Activated T-cell treated with anti-CD3 and anti-CD28 coated beads, Interleukin-2, amount 50 U/mL, for 4 hours (primary cell): ENCODE results near the gene A4GNT. TPM values are rescaled to one million over a fixed set of nuclear protein-coding genes. Genes with fewer than 3 reads are reported as not detected.

Source experiments
- ATAC-seq, 2 donors: fragments of 200-7000 bp; cut with Tn5 transposase; one replicate each; pipeline ENCODE4 v1.10.0; 2021
- DNase-seq: peaks from one replicate; pipeline ENCODE4 v3.0.0-alpha.2; 2020
- H3K27me3 Mint-ChIP-seq: one replicate; pipeline ENCODE4 v1.8.0; 2021; ENCODE audit warnings: low read depth, mixed read lengths
- H3K36me3 Mint-ChIP-seq: one replicate; pipeline ENCODE4 v1.8.0; 2022; ENCODE audit warnings: mixed read lengths; ENCODE audit not compliant: insufficient read depth
- H3K4me1 Mint-ChIP-seq: one replicate; pipeline ENCODE4 v1.8.0; 2021; ENCODE audit warnings: low read depth, mixed read lengths
- H3K4me3 Mint-ChIP-seq: one replicate; pipeline ENCODE4 v1.8.0; 2021; ENCODE audit warnings: mild to moderate bottlenecking, moderate library complexity, mixed read lengths
- H3K9me3 Mint-ChIP-seq: one replicate; pipeline ENCODE4 v1.8.0; 2021; ENCODE audit warnings: mixed read lengths
- total RNA-seq, 3 donors: library from RNA; stranded (reverse); gene quantifications; one replicate each; pipeline ENCODE4 v1.2.1, GENCODE V29; 2021

A4GNT gene
- total RNA-seq, 3 donors from 2014 or later, result not detected

DNA sequence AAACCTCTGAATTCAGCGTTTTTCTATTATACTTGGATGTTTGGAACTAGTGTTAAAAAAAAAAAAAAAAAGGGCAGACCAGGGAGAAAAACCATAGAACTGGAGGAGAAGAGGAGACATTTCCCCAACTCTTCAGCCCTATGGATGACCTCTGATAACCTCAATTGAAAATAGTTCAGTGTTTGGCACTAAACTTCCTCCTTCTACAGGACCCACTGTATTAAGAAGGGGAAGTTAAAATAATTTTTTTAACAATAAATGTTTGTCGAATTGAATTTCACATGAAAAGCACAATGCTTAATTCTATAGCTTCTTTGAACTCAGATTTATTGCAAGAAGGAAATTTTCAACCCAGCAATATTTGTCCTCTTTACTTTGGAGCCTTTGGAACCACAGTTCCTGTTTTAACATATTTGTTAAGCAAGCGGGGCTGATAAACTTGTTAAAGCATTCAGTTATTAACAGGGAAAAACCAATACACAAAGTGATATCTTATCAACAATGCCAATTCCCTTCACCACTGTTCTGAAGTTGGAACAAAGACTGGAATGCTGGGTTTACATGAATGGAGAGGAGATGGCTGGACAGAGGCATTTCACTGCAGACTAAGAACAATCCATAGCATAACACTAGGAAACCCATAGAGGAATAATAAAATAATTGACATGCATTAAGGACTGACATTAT is 3.1 kb upstream of the A4GNT start:
- H3K4me1 Mint-ChIP-seq, result no peaks in the 10 kb centered on the region
- no peak overlapping the region for H3K4me3 Mint-ChIP-seq
- DNase-seq, result no peak
- H3K27me3 Mint-ChIP-seq, result peaks cover 9% of the 10 kb centered on the region
- no peaks in the 10 kb centered on the region for H3K9me3 Mint-ChIP-seq
- no peak for ATAC-seq
- H3K36me3 Mint-ChIP-seq, result no peaks in the 10 kb centered on the region

DNA sequence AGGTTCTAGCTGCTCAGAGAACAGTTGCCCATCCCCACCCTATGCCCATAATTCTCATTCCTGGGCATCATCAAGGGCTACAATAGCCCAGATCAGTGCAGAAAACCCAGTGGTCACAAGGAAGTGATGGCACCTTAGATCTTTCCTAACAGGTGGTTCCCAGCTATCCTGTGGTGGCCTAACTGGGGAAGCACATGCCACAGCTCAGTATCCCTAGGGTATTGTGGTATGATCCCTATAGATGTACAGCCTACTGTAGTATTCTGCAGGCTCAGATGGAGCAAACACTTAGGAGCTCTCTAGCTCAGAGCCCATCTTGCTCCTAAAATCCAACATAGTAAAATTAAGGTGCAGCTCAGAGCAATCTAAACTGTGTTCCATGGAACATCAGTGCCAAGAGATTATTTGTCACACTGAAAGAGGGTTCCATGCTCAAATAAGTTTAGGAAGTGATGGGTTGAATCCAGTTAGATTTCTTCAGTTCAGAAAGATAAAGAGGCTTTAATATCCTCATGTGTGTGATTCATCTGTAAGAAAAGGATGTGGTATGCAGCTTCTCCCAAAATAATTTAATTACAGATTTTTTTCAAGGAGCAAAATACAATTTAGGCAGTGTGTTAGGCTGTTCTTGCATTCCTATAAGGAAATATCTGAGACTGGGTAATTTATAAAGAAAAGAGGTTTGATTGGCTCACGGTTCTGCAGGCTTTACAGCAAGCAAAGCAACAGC is 4.4 kb downstream of the A4GNT start:
- peaks cover 4% of the 10 kb centered on the region for H3K9me3 Mint-ChIP-seq
- ATAC-seq (no peak), DNase-seq (no peak)
- H3K4me1 Mint-ChIP-seq, result no peaks in the 10 kb centered on the region
- H3K27me3 Mint-ChIP-seq, result peaks cover under 1% of the 10 kb centered on the region
- no peak overlapping the region for H3K4me3 Mint-ChIP-seq
- no peaks in the 10 kb centered on the region for H3K36me3 Mint-ChIP-seq

DNA sequence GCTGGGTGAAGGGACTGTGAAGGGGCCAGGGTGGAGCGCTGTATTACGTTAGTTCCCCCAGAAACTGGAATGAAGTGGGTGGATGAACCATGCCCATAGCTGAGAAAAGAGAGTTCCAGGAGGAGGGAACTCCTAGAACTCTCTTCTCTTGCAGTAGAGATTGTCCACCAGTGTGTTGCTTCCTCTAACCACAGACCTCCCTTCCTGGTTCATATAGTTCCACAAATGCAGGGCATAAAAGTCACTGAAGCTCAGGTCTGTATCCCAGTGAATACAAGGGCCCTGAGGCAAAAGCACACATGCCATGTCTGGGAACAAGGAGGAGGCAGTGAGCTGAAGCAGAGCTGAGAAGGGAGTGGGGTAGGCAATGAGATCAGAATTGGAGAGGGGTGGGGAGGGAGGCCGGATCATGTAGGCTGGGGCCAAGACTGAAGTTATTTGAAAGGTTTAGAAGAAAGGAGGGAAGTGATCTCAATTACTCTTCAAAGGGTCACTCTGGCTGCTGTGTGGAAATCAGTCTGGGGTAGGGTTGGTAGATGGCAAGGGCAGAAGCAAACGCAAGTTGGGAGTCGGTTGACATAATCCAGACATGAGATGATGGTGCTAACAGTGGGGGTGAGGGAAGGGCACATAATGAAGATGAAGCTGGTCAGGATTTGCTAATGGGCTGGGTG is 6.5 kb downstream of the A4GNT start:
- Mint-ChIP-seq H3K27me3 (no peaks in the 10 kb centered on the region), H3K9me3 (peaks cover 4% of the 10 kb centered on the region), H3K4me1 (no peaks in the 10 kb centered on the region), H3K4me3 (no peak overlapping the region), H3K36me3 (no peaks in the 10 kb centered on the region)
- DNase-seq (no peak), ATAC-seq (no peak)

DNA sequence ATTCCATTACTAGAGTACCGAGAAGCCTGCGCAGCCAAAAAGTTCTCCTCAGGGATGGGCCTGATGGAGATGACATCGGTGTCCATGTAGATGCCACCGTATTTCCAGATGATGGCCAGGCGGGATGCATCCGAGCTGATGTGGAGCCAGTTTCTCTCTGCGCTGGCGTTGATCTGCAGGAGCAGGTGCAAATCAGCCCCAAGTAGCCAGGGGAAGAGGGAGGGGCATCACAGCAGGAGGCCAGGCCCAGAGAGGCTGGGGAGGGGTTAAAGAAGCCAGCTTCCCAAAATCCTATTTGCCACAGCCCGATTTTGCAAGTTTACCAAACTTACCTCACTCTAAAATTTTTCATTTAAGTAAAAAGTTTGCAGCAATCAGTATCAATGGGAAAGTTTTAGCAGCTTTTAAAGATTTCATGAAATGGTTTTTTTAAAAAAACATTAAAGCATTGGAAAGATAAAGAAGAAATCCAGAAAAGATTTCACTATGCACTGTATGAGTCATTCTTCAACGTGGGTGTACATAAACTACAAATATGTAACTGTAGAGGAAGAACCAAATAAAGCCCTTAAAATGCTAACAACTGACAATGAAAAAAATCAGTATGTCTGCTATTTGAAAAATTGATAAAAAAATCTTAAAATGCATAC is 7.4 kb downstream of the A4GNT start:
- no peak for DNase-seq
- no peak overlapping the region for H3K4me3 Mint-ChIP-seq
- H3K4me1 Mint-ChIP-seq, result no peaks in the 10 kb centered on the region
- H3K27me3 Mint-ChIP-seq, result peaks cover 3% of the 10 kb centered on the region
- no peak for ATAC-seq
- no peaks in the 10 kb centered on the region for H3K36me3 Mint-ChIP-seq
- peaks cover 4% of the 10 kb centered on the region for H3K9me3 Mint-ChIP-seq

DNA sequence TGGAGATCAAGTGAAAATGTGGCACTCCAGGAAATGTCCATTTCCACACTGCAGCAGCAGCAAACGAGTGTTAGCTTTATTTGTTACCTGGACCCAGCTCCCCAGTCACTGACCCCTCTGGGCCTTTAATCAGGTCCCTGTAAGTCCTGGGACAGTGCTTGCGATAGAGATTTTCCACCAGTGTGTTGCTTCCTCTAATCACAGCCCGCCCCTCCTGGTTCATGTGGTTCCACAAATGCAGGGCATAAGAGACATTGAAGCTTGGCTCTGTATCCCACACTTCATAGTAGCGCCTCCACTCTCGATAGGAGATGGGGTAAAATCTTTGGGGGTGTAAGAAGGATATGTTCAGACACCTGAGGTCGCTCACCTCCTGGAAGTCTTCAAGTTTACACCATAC is 8.0 kb downstream of the A4GNT start:
- ATAC-seq (no peak), DNase-seq (no peak)
- Mint-ChIP-seq H3K4me3 (no peak overlapping the region), H3K27me3 (peaks cover 4% of the 10 kb centered on the region), H3K9me3 (peaks cover 4% of the 10 kb centered on the region), H3K36me3 (no peaks in the 10 kb centered on the region), H3K4me1 (no peaks in the 10 kb centered on the region)

DNA sequence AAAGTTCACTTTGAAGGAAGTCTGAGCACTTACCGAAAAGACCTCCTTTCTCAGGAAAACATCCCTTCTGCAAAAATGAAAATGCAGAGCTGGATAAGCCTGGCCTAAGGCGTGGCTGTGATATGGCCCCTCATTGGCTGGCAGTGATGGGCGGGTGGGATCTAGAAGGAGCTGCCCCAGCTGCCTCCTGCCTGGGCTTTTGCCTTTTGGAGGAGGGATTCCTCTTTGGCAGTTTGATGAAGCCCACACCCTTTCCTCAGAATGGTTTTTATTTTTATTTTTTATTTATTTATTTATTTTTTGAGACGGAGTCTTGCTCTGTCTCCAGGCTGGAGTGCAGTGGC is 12.8 kb downstream of the A4GNT start:
- Mint-ChIP-seq H3K36me3 (no peaks in the 10 kb centered on the region), H3K9me3 (peaks cover 4% of the 10 kb centered on the region), H3K27me3 (peaks cover 37% of the 10 kb centered on the region), H3K4me1 (peaks cover 10% of the 10 kb centered on the region), H3K4me3 (no peak overlapping the region)
- DNase-seq (no peak), ATAC-seq (no peak)

DNA sequence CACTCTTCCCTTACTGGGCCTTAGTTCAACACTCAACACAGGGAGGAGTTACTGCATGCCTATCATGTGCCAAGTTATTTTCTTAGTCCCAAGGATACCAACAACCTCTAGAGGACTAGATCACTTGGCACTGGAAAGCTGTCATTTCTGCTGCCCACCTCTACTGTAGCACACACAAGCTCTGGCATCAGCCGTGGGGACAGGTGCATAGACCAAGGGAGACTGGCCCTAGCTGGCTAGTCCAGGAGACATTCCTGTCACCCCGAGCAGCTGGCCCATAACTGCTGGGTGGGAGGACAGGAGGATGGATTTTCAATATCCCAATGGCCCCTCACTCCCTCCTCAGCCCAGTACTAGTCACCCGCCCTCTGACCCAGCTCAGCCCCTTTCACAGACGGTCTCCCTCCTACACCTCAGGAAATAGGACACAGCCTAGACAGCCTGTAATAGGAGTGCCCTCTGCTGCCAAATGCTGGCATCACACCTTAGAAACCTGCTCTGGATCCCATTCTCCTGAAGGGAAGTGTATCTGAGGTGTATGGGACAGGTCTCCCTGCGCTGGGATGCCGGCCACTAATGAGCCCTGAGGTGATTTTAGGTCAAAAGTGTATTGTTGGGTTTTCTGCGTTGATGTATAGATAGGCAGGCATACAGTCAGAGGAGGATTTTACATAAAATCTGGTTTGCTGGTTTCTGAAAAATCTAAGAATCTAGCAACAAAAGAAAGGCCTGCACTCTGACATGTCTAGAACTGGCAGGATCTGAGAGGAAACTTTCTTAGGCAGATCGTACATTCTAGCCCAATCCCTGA is 13.4 kb downstream of the A4GNT start:
- H3K36me3 Mint-ChIP-seq, result no peaks in the 10 kb centered on the region
- peaks cover 43% of the 10 kb centered on the region for H3K27me3 Mint-ChIP-seq
- DNase-seq, result peak; percentile 28
- peaks cover 10% of the 10 kb centered on the region for H3K4me1 Mint-ChIP-seq
- no peak overlapping the region for H3K4me3 Mint-ChIP-seq
- peak; percentile 59 to 64 for ATAC-seq
- H3K9me3 Mint-ChIP-seq, result peaks cover 4% of the 10 kb centered on the region

DNA sequence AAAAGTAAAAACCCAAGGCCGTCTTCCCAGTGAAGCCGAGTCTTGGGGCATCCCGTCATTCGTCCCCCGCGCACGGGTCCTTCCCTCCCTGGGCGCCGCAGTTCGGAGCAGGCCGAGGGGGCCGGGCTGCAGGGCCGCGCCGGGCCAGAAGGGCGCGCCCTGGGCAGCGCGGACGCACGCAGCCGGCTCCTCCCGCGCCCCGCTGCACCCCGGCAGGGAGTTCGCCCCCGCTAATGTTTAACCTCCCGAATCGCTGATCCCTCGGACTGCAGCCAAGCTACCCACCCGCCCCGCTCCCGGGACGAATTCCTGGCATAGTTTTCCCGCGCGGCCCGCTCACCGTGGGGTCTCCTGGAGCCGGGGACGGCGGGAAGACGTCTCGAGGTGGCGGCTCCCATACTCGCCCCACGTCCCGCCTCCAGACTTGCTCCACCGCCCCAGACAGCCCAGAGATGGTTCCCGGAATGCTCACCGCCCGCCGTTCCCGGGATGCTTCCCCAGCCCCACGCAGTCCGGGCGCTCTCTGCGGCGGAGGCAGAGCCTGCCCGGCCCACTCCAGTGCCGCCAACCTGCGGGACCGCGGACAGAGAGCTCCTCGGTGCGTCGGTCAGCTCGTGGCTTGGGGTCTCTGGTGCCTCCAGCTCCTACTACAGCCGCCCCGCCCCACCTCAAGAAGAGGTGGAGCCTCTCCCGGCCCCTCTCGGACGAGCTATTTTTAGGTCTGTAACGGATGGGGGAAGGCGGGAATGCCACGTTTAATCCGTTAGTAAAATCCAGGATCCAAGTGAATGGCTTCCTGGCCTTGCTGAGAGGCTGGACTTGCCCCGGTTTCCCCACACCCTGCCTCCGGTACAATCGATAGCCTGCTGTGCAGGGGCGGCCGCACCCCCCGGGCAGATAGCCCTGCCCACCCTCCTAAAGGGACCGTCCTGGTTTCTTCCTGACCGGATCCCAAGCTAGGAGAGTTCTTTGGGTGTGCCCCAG is 16.9 kb downstream of the A4GNT start, which contains the start of gene DZIP1L:
TSS of gene DZIP1L (minus strand) at position 621 of the 984 bp plus-strand sequence. CDS start 11,637 bp downstream, outside the sequence.
- Mint-ChIP-seq H3K4me1 (peaks cover 10% of the 10 kb centered on the region), H3K36me3 (no peaks in the 10 kb centered on the region), H3K27me3 (peaks cover 68% of the 10 kb centered on the region), H3K9me3 (no peaks in the 10 kb centered on the region), H3K4me3 (peak within 1 kb of the TSS; percentile 76)
- ATAC-seq (peak; percentile 94 to 95), DNase-seq (no peak)

DNA sequence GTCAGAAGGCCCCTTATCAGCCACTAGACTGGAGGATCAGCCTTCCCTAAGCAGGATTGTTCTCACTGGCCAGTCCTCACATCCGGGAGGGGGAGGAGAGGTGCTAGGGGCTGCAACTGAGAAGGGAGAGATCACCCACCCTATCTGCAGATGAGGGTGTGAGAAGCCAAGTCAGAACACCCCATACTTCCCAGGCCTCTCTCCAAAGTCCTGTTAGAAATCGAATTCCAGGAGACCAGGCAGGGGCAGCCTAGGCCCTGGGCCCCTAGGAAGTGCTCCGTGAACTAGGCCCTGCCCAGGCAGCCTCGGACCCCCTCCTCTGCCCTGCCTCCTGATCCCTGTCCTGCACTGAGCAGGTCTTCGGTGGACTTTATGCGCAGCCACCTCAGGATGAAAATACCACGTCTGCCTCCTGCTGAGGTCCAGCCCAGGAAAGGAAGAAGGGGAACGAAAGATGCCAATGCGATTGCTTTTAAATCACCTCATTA is 17.7 kb downstream of the A4GNT start:
- Mint-ChIP-seq H3K27me3 (peaks cover 68% of the 10 kb centered on the region), H3K4me3 (peak overlapping the region; percentile 76), H3K4me1 (peaks cover 10% of the 10 kb centered on the region), H3K9me3 (no peaks in the 10 kb centered on the region), H3K36me3 (no peaks in the 10 kb centered on the region)
- no peak for DNase-seq
- no peak for ATAC-seq

DNA sequence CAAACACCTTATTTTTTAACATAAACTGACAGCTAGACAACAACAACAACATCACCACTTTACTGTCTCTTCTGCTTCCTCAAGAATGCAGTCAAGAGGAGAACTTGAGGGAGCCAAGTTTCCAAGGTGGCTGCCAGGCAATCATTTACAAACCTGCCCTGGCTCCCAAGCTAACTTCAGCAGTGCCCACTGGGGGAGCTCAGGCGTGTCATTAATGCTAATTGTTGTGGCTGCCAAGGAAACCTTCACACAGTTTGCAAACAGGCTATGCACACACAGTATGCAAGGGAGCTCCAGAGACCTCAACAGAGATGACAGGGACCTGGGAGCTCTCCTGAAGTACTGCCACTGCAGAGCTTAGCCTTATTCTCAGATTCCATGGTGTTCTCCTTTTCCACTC is 18.9 kb downstream of the A4GNT start:
- no peak for ATAC-seq
- H3K27me3 Mint-ChIP-seq, result peaks cover 61% of the 10 kb centered on the region
- DNase-seq, result no peak
- H3K9me3 Mint-ChIP-seq, result no peaks in the 10 kb centered on the region
- peaks cover 10% of the 10 kb centered on the region for H3K4me1 Mint-ChIP-seq
- H3K4me3 Mint-ChIP-seq, result no peak overlapping the region
- H3K36me3 Mint-ChIP-seq, result no peaks in the 10 kb centered on the region

DNA sequence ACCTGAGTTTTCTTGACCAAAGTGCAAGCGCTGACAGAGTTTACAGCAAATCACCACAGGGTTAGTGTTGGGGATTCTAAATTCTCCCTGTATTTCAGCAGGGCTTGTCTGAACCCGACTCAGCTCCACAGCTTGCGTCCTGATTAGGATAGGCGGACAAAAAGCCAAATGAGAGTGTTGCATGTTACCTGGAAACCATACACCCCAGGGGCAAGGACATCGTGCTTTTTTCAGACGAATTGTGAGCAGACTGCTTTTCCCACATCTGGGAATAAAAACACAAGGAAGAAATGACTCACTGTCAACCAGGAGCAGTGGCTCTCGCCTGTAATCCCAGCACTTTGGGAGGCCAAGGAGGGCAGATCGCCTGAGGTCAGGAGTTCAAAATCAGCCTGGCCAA is 19.8 kb downstream of the A4GNT start:
- no peak overlapping the region for H3K4me3 Mint-ChIP-seq
- ATAC-seq (no peak), DNase-seq (no peak)
- peaks cover 56% of the 10 kb centered on the region for H3K27me3 Mint-ChIP-seq
- no peaks in the 10 kb centered on the region for H3K9me3 Mint-ChIP-seq
- peaks cover 10% of the 10 kb centered on the region for H3K4me1 Mint-ChIP-seq
- H3K36me3 Mint-ChIP-seq, result no peaks in the 10 kb centered on the region

DNA sequence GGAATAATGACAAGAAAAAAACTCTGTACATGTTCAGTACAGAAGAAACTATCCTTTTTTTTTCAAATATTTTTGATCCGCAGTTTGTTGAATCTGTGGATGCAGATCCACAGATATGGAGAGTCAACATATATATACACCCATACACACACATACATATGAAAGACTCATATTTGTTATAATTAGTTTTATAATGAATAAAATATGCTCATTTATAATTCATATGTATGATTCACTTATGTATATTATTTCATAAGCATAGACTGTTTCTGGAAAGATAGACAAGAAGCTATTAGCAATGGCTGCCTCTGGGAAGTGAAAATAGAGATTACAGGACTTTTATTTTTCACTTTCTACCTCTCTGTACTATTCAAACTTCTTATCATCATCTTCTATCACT is 26.6 kb downstream of the A4GNT start:
- Mint-ChIP-seq H3K36me3 (no peaks in the 10 kb centered on the region), H3K4me1 (no peaks in the 10 kb centered on the region), H3K4me3 (no peak overlapping the region), H3K27me3 (peaks cover 8% of the 10 kb centered on the region), H3K9me3 (no peaks in the 10 kb centered on the region)
- DNase-seq (no peak), ATAC-seq (no peak)

DNA sequence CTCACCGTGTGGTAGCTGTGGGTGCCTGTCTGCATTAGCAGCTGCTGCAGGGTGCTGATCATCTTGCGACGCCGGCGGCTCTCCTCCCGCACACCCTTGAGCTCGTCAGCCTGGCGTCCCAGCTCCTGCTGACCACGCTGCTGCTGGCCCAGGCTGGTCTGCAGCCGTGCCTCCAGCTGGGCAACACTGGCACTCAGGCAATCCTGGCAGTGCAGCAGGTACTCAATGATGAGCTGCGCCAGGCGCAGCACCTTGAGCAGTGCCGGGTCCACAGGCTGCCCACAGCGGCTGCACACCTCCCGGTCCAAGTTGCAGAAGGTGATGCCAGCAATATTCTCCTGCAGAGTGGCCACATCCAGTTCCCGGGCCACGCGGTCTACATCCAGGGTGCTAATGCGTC is 28.7 kb downstream of the A4GNT start:
- Mint-ChIP-seq H3K36me3 (no peaks in the 10 kb centered on the region), H3K27me3 (peaks cover 3% of the 10 kb centered on the region), H3K4me1 (no peaks in the 10 kb centered on the region), H3K9me3 (no peaks in the 10 kb centered on the region), H3K4me3 (no peak overlapping the region)
- no peak for DNase-seq
- no peak for ATAC-seq
